SK-N-SH treated with all-trans-retinoic acid at 6 μM for 48 hours (cell line): Measurements from ENCODE around the gene PRIMA1.

Source experiments
- ATAC-seq: fragments of 200-7000 bp; cut with Tn5 transposase; 3 replicates; pipeline ENCODE4 v1.9.1; 2020; ENCODE audit warnings: mild to moderate bottlenecking, moderate library complexity
- BACH2 ChIP-seq: fragments of 250-450 bp; sonication (Bioruptor Pico); IDR thresholded peaks from 2 replicates; pipeline ENCODE4 v1.9.0; 2021; ENCODE audit warnings: mild to moderate bottlenecking, borderline replicate concordance
- CSDC2 ChIP-seq: fragments of 250-450 bp; sonication (Bioruptor Pico); IDR thresholded peaks from 2 replicates; pipeline ENCODE4 v1.5.0; 2020; ENCODE audit warnings: mild to moderate bottlenecking, moderate library complexity
- ESRRG ChIP-seq: fragments of 250-450 bp; sonication (Bioruptor Pico); IDR thresholded peaks from 2 replicates; pipeline ENCODE4 v1.6.1; 2021; ENCODE audit warnings: mild to moderate bottlenecking
- GLIS3 ChIP-seq: fragments of 250-450 bp; sonication (Bioruptor Pico); IDR thresholded peaks from 2 replicates; pipeline ENCODE4 v1.5.0; 2020; ENCODE audit warnings: mild to moderate bottlenecking, moderate library complexity
- ISL1 ChIP-seq: fragments of 250-450 bp; sonication (Bioruptor Pico); IDR thresholded peaks from 2 replicates; pipeline ENCODE4 v2.1.2; 2022; ENCODE audit warnings: mild to moderate bottlenecking, moderate library complexity
- PPARA ChIP-seq: fragments of 250-450 bp; sonication (Bioruptor Pico); IDR thresholded peaks from 2 replicates; pipeline ENCODE4 v1.5.0; 2020; ENCODE audit warnings: mild to moderate bottlenecking, borderline replicate concordance
- RARB ChIP-seq: fragments of 250-450 bp; sonication (Bioruptor Pico); IDR thresholded peaks from 2 replicates; pipeline ENCODE4 v1.8.0; 2021; ENCODE audit warnings: mild to moderate bottlenecking, moderate library complexity
- TCF4 ChIP-seq: fragments of 250-450 bp; sonication (Bioruptor Pico); IDR thresholded peaks from 2 replicates; pipeline ENCODE4 v1.8.0; 2021; ENCODE audit warnings: mild to moderate bottlenecking, moderate library complexity, borderline replicate concordance
- ZC3H10 ChIP-seq: fragments of 250-450 bp; sonication (Bioruptor Pico); IDR thresholded peaks from 2 replicates; pipeline ENCODE4 v1.5.1; 2021; ENCODE audit warnings: mild to moderate bottlenecking, moderate library complexity
- ZFP3 ChIP-seq: fragments of 250-450 bp; sonication (Bioruptor Pico); IDR thresholded peaks from 2 replicates; pipeline ENCODE4 v1.5.0; 2020; ENCODE audit warnings: mild to moderate bottlenecking, moderate library complexity
- ZFP30 ChIP-seq: fragments of 450-650 bp; formaldehyde crosslinking; IDR thresholded peaks from 2 replicates; pipeline ENCODE4 v1.5.0; 2022; ENCODE audit warnings: mild to moderate bottlenecking, moderate library complexity
- ZNF565 ChIP-seq: fragments of 450-650 bp; formaldehyde crosslinking; conservative IDR thresholded peaks from 2 replicates; pipeline ENCODE4 v1.5.0; 2020; ENCODE audit warnings: low read depth, mild to moderate bottlenecking, moderate library complexity
- ZNF70 ChIP-seq: fragments of 450-650 bp; formaldehyde crosslinking; IDR thresholded peaks from 2 replicates; pipeline ENCODE4 v1.5.0; 2020; ENCODE audit warnings: mild to moderate bottlenecking, moderate library complexity
- ZNF8 ChIP-seq: fragments of 450-650 bp; formaldehyde crosslinking; IDR thresholded peaks from 2 replicates; pipeline ENCODE4 v1.5.0; 2020; ENCODE audit warnings: mild to moderate bottlenecking, moderate library complexity
- TF ChIP-seq, protein P1 (sequence below): fragments of 250-450 bp; sonication (Bioruptor Pico); IDR thresholded peaks from 2 replicates; pipeline ENCODE4 v1.8.0; 2020; ENCODE audit warnings: mild to moderate bottlenecking, moderate library complexity, borderline replicate concordance
- TF ChIP-seq, protein P2 (sequence below): fragments of 250-450 bp; sonication (Bioruptor Pico); IDR thresholded peaks from 2 replicates; pipeline ENCODE4 v1.5.0; 2020; ENCODE audit warnings: mild to moderate bottlenecking, moderate library complexity
- TF ChIP-seq, protein P3 (sequence below): fragments of 250-450 bp; sonication (Bioruptor Pico); IDR thresholded peaks from 2 replicates; pipeline ENCODE4 v1.5.1; 2020; ENCODE audit warnings: low read depth, mild to moderate bottlenecking, moderate library complexity
- TF ChIP-seq, protein P4 (sequence below): fragments of 250-450 bp; sonication (Bioruptor Pico); IDR thresholded peaks from 2 replicates; pipeline ENCODE4 v1.5.1; 2021; ENCODE audit warnings: mild to moderate bottlenecking, moderate library complexity

The PRIMA1 gene

GRCh38 chr14:93765155-93765554, 23.1 kb downstream of the PRIMA1 start:
- no peak for TF ChIP-seq GLIS3 (CRISPR knock-in tag)
- TF ChIP-seq, protein P1, sequence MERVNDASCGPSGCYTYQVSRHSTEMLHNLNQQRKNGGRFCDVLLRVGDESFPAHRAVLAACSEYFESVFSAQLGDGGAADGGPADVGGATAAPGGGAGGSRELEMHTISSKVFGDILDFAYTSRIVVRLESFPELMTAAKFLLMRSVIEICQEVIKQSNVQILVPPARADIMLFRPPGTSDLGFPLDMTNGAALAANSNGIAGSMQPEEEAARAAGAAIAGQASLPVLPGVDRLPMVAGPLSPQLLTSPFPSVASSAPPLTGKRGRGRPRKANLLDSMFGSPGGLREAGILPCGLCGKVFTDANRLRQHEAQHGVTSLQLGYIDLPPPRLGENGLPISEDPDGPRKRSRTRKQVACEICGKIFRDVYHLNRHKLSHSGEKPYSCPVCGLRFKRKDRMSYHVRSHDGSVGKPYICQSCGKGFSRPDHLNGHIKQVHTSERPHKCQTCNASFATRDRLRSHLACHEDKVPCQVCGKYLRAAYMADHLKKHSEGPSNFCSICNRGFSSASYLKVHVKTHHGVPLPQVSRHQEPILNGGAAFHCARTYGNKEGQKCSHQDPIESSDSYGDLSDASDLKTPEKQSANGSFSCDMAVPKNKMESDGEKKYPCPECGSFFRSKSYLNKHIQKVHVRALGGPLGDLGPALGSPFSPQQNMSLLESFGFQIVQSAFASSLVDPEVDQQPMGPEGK (CRISPR knock-in tag): no peak
- TF ChIP-seq ESRRG: no peak
- no peak for TF ChIP-seq ZNF70
- no peak for TF ChIP-seq ZC3H10
- no peak for TF ChIP-seq ZFP30 (CRISPR knock-in tag)
- TF ChIP-seq, protein P2, sequence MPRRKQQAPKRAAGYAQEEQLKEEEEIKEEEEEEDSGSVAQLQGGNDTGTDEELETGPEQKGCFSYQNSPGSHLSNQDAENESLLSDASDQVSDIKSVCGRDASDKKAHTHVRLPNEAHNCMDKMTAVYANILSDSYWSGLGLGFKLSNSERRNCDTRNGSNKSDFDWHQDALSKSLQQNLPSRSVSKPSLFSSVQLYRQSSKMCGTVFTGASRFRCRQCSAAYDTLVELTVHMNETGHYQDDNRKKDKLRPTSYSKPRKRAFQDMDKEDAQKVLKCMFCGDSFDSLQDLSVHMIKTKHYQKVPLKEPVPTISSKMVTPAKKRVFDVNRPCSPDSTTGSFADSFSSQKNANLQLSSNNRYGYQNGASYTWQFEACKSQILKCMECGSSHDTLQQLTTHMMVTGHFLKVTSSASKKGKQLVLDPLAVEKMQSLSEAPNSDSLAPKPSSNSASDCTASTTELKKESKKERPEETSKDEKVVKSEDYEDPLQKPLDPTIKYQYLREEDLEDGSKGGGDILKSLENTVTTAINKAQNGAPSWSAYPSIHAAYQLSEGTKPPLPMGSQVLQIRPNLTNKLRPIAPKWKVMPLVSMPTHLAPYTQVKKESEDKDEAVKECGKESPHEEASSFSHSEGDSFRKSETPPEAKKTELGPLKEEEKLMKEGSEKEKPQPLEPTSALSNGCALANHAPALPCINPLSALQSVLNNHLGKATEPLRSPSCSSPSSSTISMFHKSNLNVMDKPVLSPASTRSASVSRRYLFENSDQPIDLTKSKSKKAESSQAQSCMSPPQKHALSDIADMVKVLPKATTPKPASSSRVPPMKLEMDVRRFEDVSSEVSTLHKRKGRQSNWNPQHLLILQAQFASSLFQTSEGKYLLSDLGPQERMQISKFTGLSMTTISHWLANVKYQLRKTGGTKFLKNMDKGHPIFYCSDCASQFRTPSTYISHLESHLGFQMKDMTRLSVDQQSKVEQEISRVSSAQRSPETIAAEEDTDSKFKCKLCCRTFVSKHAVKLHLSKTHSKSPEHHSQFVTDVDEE (CRISPR knock-in tag): no peak
- no peak for TF ChIP-seq ISL1 (CRISPR knock-in tag)
- ATAC-seq: no peak

- no peak for ATAC-seq
- TF ChIP-seq ZFP3 (CRISPR knock-in tag) (no peak), ZNF8 (CRISPR knock-in tag) (no peak), GLIS3 (CRISPR knock-in tag) (no peak), CSDC2 (no peak), ESRRG (no peak), PPARA (CRISPR knock-in tag) (no peak), RARB (no peak), ZNF565 (CRISPR knock-in tag) (no peak), TCF4 (no peak), BACH2 (CRISPR knock-in tag) (no peak)
- TF ChIP-seq, protein P3, sequence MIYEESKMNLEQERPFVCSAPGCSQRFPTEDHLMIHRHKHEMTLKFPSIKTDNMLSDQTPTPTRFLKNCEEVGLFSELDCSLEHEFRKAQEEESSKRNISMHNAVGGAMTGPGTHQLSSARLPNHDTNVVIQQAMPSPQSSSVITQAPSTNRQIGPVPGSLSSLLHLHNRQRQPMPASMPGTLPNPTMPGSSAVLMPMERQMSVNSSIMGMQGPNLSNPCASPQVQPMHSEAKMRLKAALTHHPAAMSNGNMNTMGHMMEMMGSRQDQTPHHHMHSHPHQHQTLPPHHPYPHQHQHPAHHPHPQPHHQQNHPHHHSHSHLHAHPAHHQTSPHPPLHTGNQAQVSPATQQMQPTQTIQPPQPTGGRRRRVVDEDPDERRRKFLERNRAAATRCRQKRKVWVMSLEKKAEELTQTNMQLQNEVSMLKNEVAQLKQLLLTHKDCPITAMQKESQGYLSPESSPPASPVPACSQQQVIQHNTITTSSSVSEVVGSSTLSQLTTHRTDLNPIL (CRISPR knock-in tag): no peak
- TF ChIP-seq, protein P1 (CRISPR knock-in tag): no peak
- TF ChIP-seq, protein P2 (CRISPR knock-in tag): no peak
Measured at GRCh38 chr14:93764211-93764659, 24.1 kb downstream of the PRIMA1 start.

DNA sequence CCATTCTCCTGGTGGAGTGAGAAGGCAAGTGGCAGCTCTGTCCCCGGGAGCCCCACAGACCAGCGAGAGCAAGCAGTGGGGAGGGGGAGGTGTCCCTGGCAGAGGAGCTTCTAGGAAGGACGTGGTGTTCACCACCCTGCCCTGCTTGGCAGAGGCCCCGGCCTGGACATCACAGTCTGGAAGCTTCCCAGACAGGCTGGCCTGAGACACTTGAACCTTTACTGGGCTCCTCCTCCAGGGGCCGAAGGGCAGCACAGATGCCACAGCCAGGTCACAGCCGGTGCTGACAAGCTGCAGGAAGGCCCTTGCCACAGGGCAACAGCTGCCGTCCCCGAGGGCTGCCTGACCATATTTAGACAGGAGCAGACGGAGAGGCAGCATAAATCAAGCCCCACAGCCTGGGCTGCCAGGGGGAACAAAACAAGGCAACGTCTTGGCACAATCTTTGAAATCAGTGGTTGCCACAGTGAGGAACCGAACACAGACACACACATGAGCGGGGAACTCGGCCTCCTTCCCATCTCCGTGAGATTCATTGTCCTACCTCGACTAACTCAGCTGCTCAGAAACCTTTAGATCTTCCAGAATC, 28.5 kb downstream of the PRIMA1 start:
- TF ChIP-seq, protein P3 (CRISPR knock-in tag): no peak
- TF ChIP-seq, protein P1 (CRISPR knock-in tag): no peak
- TF ChIP-seq ZC3H10 (no peak), RARB (no peak), ZNF70 (no peak), ZFP30 (CRISPR knock-in tag) (no peak), ZNF565 (CRISPR knock-in tag) (no peak)
- TF ChIP-seq, protein P4, sequence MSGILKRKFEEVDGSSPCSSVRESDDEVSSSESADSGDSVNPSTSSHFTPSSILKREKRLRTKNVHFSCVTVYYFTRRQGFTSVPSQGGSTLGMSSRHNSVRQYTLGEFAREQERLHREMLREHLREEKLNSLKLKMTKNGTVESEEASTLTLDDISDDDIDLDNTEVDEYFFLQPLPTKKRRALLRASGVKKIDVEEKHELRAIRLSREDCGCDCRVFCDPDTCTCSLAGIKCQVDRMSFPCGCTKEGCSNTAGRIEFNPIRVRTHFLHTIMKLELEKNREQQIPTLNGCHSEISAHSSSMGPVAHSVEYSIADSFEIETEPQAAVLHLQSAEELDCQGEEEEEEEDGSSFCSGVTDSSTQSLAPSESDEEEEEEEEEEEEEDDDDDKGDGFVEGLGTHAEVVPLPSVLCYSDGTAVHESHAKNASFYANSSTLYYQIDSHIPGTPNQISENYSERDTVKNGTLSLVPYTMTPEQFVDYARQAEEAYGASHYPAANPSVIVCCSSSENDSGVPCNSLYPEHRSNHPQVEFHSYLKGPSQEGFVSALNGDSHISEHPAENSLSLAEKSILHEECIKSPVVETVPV (CRISPR knock-in tag): no peak
- TF ChIP-seq, all 23 proteins: peak for 0
- ATAC-seq: no peak; the same call in 2 of the 3 replicates
